ENCODE data around the gene OTUD4. TPM values are rescaled to one million over a fixed set of nuclear protein-coding genes. Genes with fewer than 3 reads are reported as not detected.

The OTUD4 gene
- total RNA-seq, 2 experiments from 2014 or later: 48.9 to 57.8 TPM

- Mint-ChIP-seq H3K9me3 (ENCODE audit: low read depth) (no peaks in the 10 kb centered on the region), H3K27me3 (no peaks in the 10 kb centered on the region), H3K4me3 (peak overlapping the region; percentile 4), H3K36me3 (peaks cover 46% of the 10 kb centered on the region), H3K4me1 (peaks cover 67% of the 10 kb centered on the region), H3K27ac (peak overlapping the region; percentile 61)
- CTCF ChIA-PET: interaction anchor here (1.0 to 1.4 kb wide), 2 partner anchors 35 to 47 kb away, joined by 3 read pairs; partner anchors contain the start of genes ABCE1 and ANAPC10
- ATAC-seq (peak; percentile 32), DNase-seq (peak; percentile 47)
Measured at GRCh38 chr4:145132511-145133098, 47.8 kb downstream of the OTUD4 start.

- no peaks in the 10 kb centered on the region for H3K9me3 Mint-ChIP-seq (ENCODE audit: low read depth)
- H3K36me3 Mint-ChIP-seq: peaks cover 46% of the 10 kb centered on the region
- H3K4me1 Mint-ChIP-seq: peaks cover 68% of the 10 kb centered on the region
- H3K27me3 Mint-ChIP-seq: no peaks in the 10 kb centered on the region
- CTCF ChIA-PET: interaction anchor here (1.0 to 1.4 kb wide), 2 partner anchors 34 to 47 kb away, joined by 3 read pairs; partner anchors contain the start of genes ABCE1 and ANAPC10
- DNase-seq (no peak), ATAC-seq (no peak)
- H3K4me3 Mint-ChIP-seq: no peak overlapping the region
- H3K27ac Mint-ChIP-seq: no peak overlapping the region
Measured at GRCh38 chr4:145131848-145132247, 48.5 kb downstream of the OTUD4 start.

- peak overlapping the region; percentile 27 for H3K4me3 Mint-ChIP-seq
- H3K27me3 Mint-ChIP-seq: no peaks in the 10 kb centered on the region
- ATAC-seq (peak; percentile 48), DNase-seq (peak; percentile 47)
- H3K9me3 Mint-ChIP-seq (ENCODE audit: low read depth): no peaks in the 10 kb centered on the region
- H3K36me3 Mint-ChIP-seq: peaks cover 54% of the 10 kb centered on the region
- CTCF ChIA-PET: no interaction called here
- H3K27ac Mint-ChIP-seq: peak overlapping the region; percentile 84
- H3K4me1 Mint-ChIP-seq: peaks cover 71% of the 10 kb centered on the region
Measured at GRCh38 chr4:145130788-145131399, 49.5 kb downstream of the OTUD4 start.

GRCh38 chr4:145130130-145130529, 50.3 kb downstream of the OTUD4 start:
- CTCF ChIA-PET: no interaction called here
- no peaks in the 10 kb centered on the region for H3K27me3 Mint-ChIP-seq
- H3K4me1 Mint-ChIP-seq: peaks cover 70% of the 10 kb centered on the region
- H3K4me3 Mint-ChIP-seq: no peak overlapping the region
- DNase-seq (no peak), ATAC-seq (no peak)
- peak overlapping the region; percentile 84 for H3K27ac Mint-ChIP-seq
- H3K9me3 Mint-ChIP-seq (ENCODE audit: low read depth): no peaks in the 10 kb centered on the region
- H3K36me3 Mint-ChIP-seq: peaks cover 55% of the 10 kb centered on the region

GRCh38 chr4:145125396-145125795, 55.0 kb downstream of the OTUD4 start:
- CTCF ChIA-PET: interaction anchor here (0.8 to 2.3 kb wide), 2 partner anchors 9 to 54 kb away, joined by 4 to 6 read pairs; no protein-coding TSS in a partner anchor
- H3K36me3 Mint-ChIP-seq: peaks cover 66% of the 10 kb centered on the region

GRCh38 chr4:145108128-145108527, 72.3 kb downstream of the OTUD4 start:
- Mint-ChIP-seq H3K27ac (peak overlapping the region; percentile 50), H3K4me3 (no peak overlapping the region), H3K27me3 (no peaks in the 10 kb centered on the region), H3K4me1 (peaks cover 18% of the 10 kb centered on the region), H3K36me3 (peaks cover 51% of the 10 kb centered on the region), H3K9me3 (ENCODE audit: low read depth) (no peaks in the 10 kb centered on the region)
- ATAC-seq (no peak), DNase-seq (no peak)
- CTCF ChIA-PET: no interaction called here

More at GRCh38 chr4:145125396-145125795, 55.0 kb downstream of the OTUD4 start:
- no peak for ATAC-seq
- peaks cover 35% of the 10 kb centered on the region for H3K4me1 Mint-ChIP-seq
- H3K27me3 Mint-ChIP-seq: no peaks in the 10 kb centered on the region
- H3K4me3 Mint-ChIP-seq: peak overlapping the region; percentile 61
- no peak for DNase-seq
- H3K27ac Mint-ChIP-seq: peak overlapping the region; percentile 98
- no peaks in the 10 kb centered on the region for H3K9me3 Mint-ChIP-seq (ENCODE audit: low read depth)

- H3K36me3 Mint-ChIP-seq: peaks cover 40% of the 10 kb centered on the region
- peaks cover 14% of the 10 kb centered on the region for H3K4me1 Mint-ChIP-seq
- DNase-seq (no peak), ATAC-seq (no peak)
- H3K27ac Mint-ChIP-seq: peak overlapping the region; percentile 33
- no peak overlapping the region for H3K4me3 Mint-ChIP-seq
- CTCF ChIA-PET: no interaction called here
- H3K27me3 Mint-ChIP-seq: no peaks in the 10 kb centered on the region
- H3K9me3 Mint-ChIP-seq (ENCODE audit: low read depth): no peaks in the 10 kb centered on the region
Measured at GRCh38 chr4:145107126-145107525, 73.3 kb downstream of the OTUD4 start.

- H3K9me3 Mint-ChIP-seq (ENCODE audit: low read depth): no peaks in the 10 kb centered on the region
- CTCF ChIA-PET: interaction anchor here (0.7 kb wide), 2 partner anchors 50 to 74 kb away, joined by 3 read pairs; no protein-coding TSS in a partner anchor
Measured at GRCh38 chr4:145103496-145103895, 76.9 kb downstream of the OTUD4 start.

GRCh38 chr4:145102619-145103018, 77.8 kb downstream of the OTUD4 start:
- H3K27me3 Mint-ChIP-seq: no peaks in the 10 kb centered on the region

More at GRCh38 chr4:145103496-145103895, 76.9 kb downstream of the OTUD4 start:
- peaks cover 22% of the 10 kb centered on the region for H3K4me1 Mint-ChIP-seq
- H3K36me3 Mint-ChIP-seq: peaks cover 20% of the 10 kb centered on the region
- H3K27me3 Mint-ChIP-seq: no peaks in the 10 kb centered on the region
- DNase-seq (no peak), ATAC-seq (no peak)
- H3K4me3 Mint-ChIP-seq: no peak overlapping the region
- no peak overlapping the region for H3K27ac Mint-ChIP-seq

GRCh38 chr4:145101091-145101490, 79.3 kb downstream of the OTUD4 start:
- CTCF ChIA-PET: interaction anchor here (0.9 to 1.4 kb wide), 2 partner anchors 76 to 515 kb away, joined by 3 read pairs; no protein-coding TSS in a partner anchor
- DNase-seq: no peak
- Mint-ChIP-seq H3K27ac (no peak overlapping the region), H3K36me3 (peaks cover 10% of the 10 kb centered on the region), H3K9me3 (ENCODE audit: low read depth) (no peaks in the 10 kb centered on the region), H3K27me3 (no peaks in the 10 kb centered on the region), H3K4me3 (no peak overlapping the region), H3K4me1 (peaks cover 21% of the 10 kb centered on the region)
- ATAC-seq: no peak

More at GRCh38 chr4:145102619-145103018, 77.8 kb downstream of the OTUD4 start:
- no peak overlapping the region for H3K27ac Mint-ChIP-seq
- peaks cover 18% of the 10 kb centered on the region for H3K36me3 Mint-ChIP-seq
- CTCF ChIA-PET: no interaction called here
- H3K4me3 Mint-ChIP-seq: no peak overlapping the region
- ATAC-seq: no peak
- peaks cover 20% of the 10 kb centered on the region for H3K4me1 Mint-ChIP-seq
- H3K9me3 Mint-ChIP-seq (ENCODE audit: low read depth): no peaks in the 10 kb centered on the region
- DNase-seq: no peak

- H3K36me3 Mint-ChIP-seq: peaks cover 16% of the 10 kb centered on the region
- peak overlapping the region; percentile 92 for H3K27ac Mint-ChIP-seq
- H3K9me3 Mint-ChIP-seq (ENCODE audit: low read depth): no peaks in the 10 kb centered on the region
- H3K27me3 Mint-ChIP-seq: no peaks in the 10 kb centered on the region
- ATAC-seq (no peak), DNase-seq (no peak)
- peaks cover 26% of the 10 kb centered on the region for H3K4me1 Mint-ChIP-seq
- CTCF ChIA-PET: interaction anchor here (1.4 to 3.1 kb wide), 3 partner anchors 10 to 78 kb away, joined by 5 to 17 read pairs (median 7); no protein-coding TSS in a partner anchor
- H3K4me3 Mint-ChIP-seq: peak overlapping the region; percentile 84
Measured at GRCh38 chr4:145099653-145100052, 80.7 kb downstream of the OTUD4 start.

- no peaks in the 10 kb centered on the region for H3K27me3 Mint-ChIP-seq
- ATAC-seq (peak; percentile 52), DNase-seq (peak; percentile 77)
- peak overlapping the region; percentile 92 for H3K27ac Mint-ChIP-seq
- H3K4me3 Mint-ChIP-seq: peak overlapping the region; percentile 84
- peaks cover 23% of the 10 kb centered on the region for H3K36me3 Mint-ChIP-seq
- peaks cover 27% of the 10 kb centered on the region for H3K4me1 Mint-ChIP-seq
- peaks cover 2% of the 10 kb centered on the region for H3K9me3 Mint-ChIP-seq (ENCODE audit: low read depth)
- CTCF ChIA-PET: interaction anchor here (0.9 to 3.1 kb wide), 6 partner anchors 11 to 79 kb away, joined by 3 to 17 read pairs (median 4); no protein-coding TSS in a partner anchor
Measured at GRCh38 chr4:145098675-145099037, 81.7 kb downstream of the OTUD4 start.

GRCh38 chr4:145097821-145098674, 82.3 kb downstream of the OTUD4 start, which contains the start of the genes ABCE1 and ANAPC10:
Gene ABCE1, plus strand, starts transcription at chr4:145098311. Its CDS starts 6,102 bp downstream, at chr4:145104413.
Gene ANAPC10, minus strand, starts transcription at chr4:145098196. Its CDS starts 2,097 bp downstream, at chr4:145096099.
- Mint-ChIP-seq H3K9me3 (ENCODE audit: low read depth) (peaks cover 2% of the 10 kb centered on the region), H3K27ac (peak within 1 kb of the TSS; percentile 92), H3K36me3 (peaks cover 29% of the 10 kb centered on the region), H3K27me3 (no peaks in the 10 kb centered on the region), H3K4me3 (peak within 1 kb of the TSS; percentile 84), H3K4me1 (peaks cover 29% of the 10 kb centered on the region)
- ATAC-seq: peak; percentile 90
- DNase-seq: peak; percentile 98
- CTCF ChIA-PET: interaction anchor here (0.9 to 3.1 kb wide), 6 partner anchors 11 to 80 kb away, joined by 3 to 17 read pairs (median 4); no protein-coding TSS in a partner anchor

Data from activated CD8-positive, alpha-beta memory T cell treated with anti-CD3 and anti-CD28 coated beads, Interleukin-2, amount 10 ng/mL, durations not matched to agents 7 days and 5 days (primary cell).